HepG2 (cell line): Measurements from ENCODE around the gene NTN5. TPM values are rescaled to one million over a fixed set of nuclear protein-coding genes. Genes with fewer than 3 reads are reported as not detected.

Source experiments
- ATAC-seq: fragments of 200-7000 bp; cut with Tn5 transposase; 3 replicates; pipeline ENCODE4 v1.9.1; 2020; ENCODE audit warnings: mild to moderate bottlenecking, moderate library complexity
- BruUV-seq: library from RNA; stranded (reverse); fragments of 400-500 nt; replicated peaks from 2 replicates; lab custom pipeline; 2021; lab: Mats Ljungman, UMichigan
- CTCF ChIA-PET: fragments of 300-600 bp; formaldehyde crosslinking; extraction: SDS; loops from one replicate; lab custom pipeline; 2021; ENCODE audit warnings: low total read pairs, inconsistent platforms, low intra/inter-chr PET ratio; lab: Yijun Ruan, JAX
- POLR2A ChIA-PET: fragments of 350-600 bp; sonication (Branson Sonifier 250); formaldehyde crosslinking; loops from one replicate; lab custom pipeline; 2020; ENCODE audit warnings: antibody characterized with exemption, inconsistent platforms; lab: Yijun Ruan, JAX
- DNase-seq: peaks from one replicate; pipeline ENCODE4 v3.0.0-alpha.2; 2015; ENCODE audit warnings: low spot score
- FAIRE-seq: peaks from 3 replicates; lab custom pipeline; 2011; peaks lifted over from hg19 to GRCh38; lab: Jason Lieb, UNC
- H2AFZ ChIP-seq: one replicate; pipeline ENCODE4 v1.6.1; 2011; ENCODE audit warnings: low read length, inconsistent platforms
- H3K27ac ChIP-seq: fragments of 300-600 bp; 3 replicates; pipeline ENCODE4 v1.8.0; 2011; ENCODE audit warnings: mixed run types, mild to moderate bottlenecking, mixed read lengths, low read length, inconsistent platforms; ENCODE audit not compliant: insufficient read depth; ENCODE audit errors: extremely low read length
- H3K27me3 ChIP-seq, 2 experiments: fragments of 200-600 bp in 1 of 2; 2 replicates in 1 of 2; 3 replicates in 1 of 2; pipeline versions ENCODE4 v1.6.0 to v1.8.0; 2011; ENCODE audit warnings: low read length in 2 of 2, mild to moderate bottlenecking in 2 of 2, moderate library complexity in 2 of 2, inconsistent platforms in 1 of 2; ENCODE audit not compliant: insufficient read depth in 2 of 2, control insufficient read depth in 1 of 2
- H3K36me3 ChIP-seq, 2 experiments: fragments of 200-600 bp in 1 of 2; replicated peaks in 1 of 2; 2 replicates in 1 of 2; 3 replicates in 1 of 2; pipeline versions ENCODE4 v1.5.1 to v1.8.0; 2011; ENCODE audit warnings: low read length in 2 of 2, inconsistent platforms in 1 of 2; ENCODE audit not compliant: insufficient read depth in 2 of 2, control insufficient read depth in 1 of 2
- H3K4me1 ChIP-seq: 2 replicates; pipeline ENCODE4 v1.5.1; 2012; ENCODE audit warnings: low read length, inconsistent platforms; ENCODE audit not compliant: insufficient read depth
- H3K4me2 ChIP-seq: 2 replicates; pipeline ENCODE4 v1.6.0; 2011; ENCODE audit warnings: low read depth, low read length, inconsistent platforms
- H3K4me3 ChIP-seq, 3 experiments: fragments of 200-600 bp in 1 of 3; sonication (generic), shearing (Covaris generic) in 1 of 3; replicated peaks in 1 of 3; 2 replicates each; pipeline ENCODE4 v1.5.1; 2011 to 2016; ENCODE audit warnings: low read length in 3 of 3, inconsistent platforms in 2 of 3, low read depth in 2 of 3, mild to moderate bottlenecking in 2 of 3, control low read depth in 1 of 3, mixed read lengths in 1 of 3; ENCODE audit not compliant: insufficient read depth in 1 of 3
- H3K79me2 ChIP-seq: one replicate; pipeline ENCODE4 v1.6.1; 2011; ENCODE audit warnings: low read length, inconsistent platforms; ENCODE audit not compliant: insufficient read depth
- H3K9ac ChIP-seq: 2 replicates; pipeline ENCODE4 v1.6.0; 2011; ENCODE audit warnings: mild to moderate bottlenecking, low read depth, low read length, inconsistent platforms; ENCODE audit not compliant: insufficient read depth
- H3K9me3 ChIP-seq: 2 replicates; pipeline ENCODE4 v1.5.1; 2012; ENCODE audit warnings: mild to moderate bottlenecking, low read length
- H4K20me1 ChIP-seq: 2 replicates; pipeline ENCODE4 v1.6.0; 2011; ENCODE audit warnings: inconsistent platforms, mild to moderate bottlenecking, low read length, moderate library complexity; ENCODE audit not compliant: insufficient read depth
- CENPT ChIP-seq: sonication (generic); formaldehyde crosslinking; IDR thresholded peaks from 2 replicates; pipeline ENCODE4 v1.8.0; 2022; ENCODE audit warnings: low read depth, mild to moderate bottlenecking, moderate library complexity, missing genetic modification reagents
- EED ChIP-seq: sonication (generic); formaldehyde crosslinking; IDR thresholded peaks from 2 replicates; pipeline ENCODE4 v1.5.0; 2020; ENCODE audit warnings: mild to moderate bottlenecking, missing genetic modification reagents
- EP300 ChIP-seq, 3 experiments: sonication (generic) in 1 of 3; formaldehyde crosslinking in 1 of 3; IDR thresholded peaks; 2 replicates each; pipeline versions ENCODE4 v1.5.1 to v1.6.1; 2011 to 2020; ENCODE audit warnings: low read depth in 2 of 3, low read length in 2 of 3, borderline replicate concordance in 1 of 3, improper control_type of control experiment in 1 of 3, mild to moderate bottlenecking in 1 of 3, missing genetic modification reagents in 1 of 3, moderate library complexity in 1 of 3
- KAT2B ChIP-seq: fragments of 150-350 bp; IDR thresholded peaks from 2 replicates; pipeline ENCODE4 v1.6.1; 2014; ENCODE audit warnings: low read depth, low read length, borderline replicate concordance
- MZF1 ChIP-seq: sonication (generic); formaldehyde crosslinking; IDR thresholded peaks from 2 replicates; pipeline ENCODE4 v1.8.1; 2023; ENCODE audit warnings: mild to moderate bottlenecking, missing genetic modification reagents, borderline replicate concordance
- ZNF274 ChIP-seq: sonication (generic); formaldehyde crosslinking; IDR thresholded peaks from 2 replicates; pipeline ENCODE4 v1.5.1; 2020; ENCODE audit warnings: mild to moderate bottlenecking, missing genetic modification reagents
- ZNF282 ChIP-seq: fragments of 450-650 bp; IDR thresholded peaks from 2 replicates; pipeline ENCODE4 v1.6.1; 2018; ENCODE audit not compliant: partially characterized antibody
- ZNF556 ChIP-seq: sonication (generic); formaldehyde crosslinking; IDR thresholded peaks from 2 replicates; pipeline ENCODE4 v1.4.0; 2020; ENCODE audit warnings: mild to moderate bottlenecking, missing genetic modification reagents, borderline replicate concordance
- ZNF652 ChIP-seq: IDR thresholded peaks from 2 replicates; pipeline ENCODE4 v1.6.1; 2016; ENCODE audit warnings: low read depth, borderline replicate concordance
- ZXDC ChIP-seq: sonication (generic); formaldehyde crosslinking; IDR thresholded peaks from 2 replicates; pipeline ENCODE4 v1.5.0; 2020; ENCODE audit warnings: mild to moderate bottlenecking, missing genetic modification reagents
- WGBS: methylation state at CpG from one replicate; pipeline ENCODE4 v1.1.6; 2017; ENCODE audit warnings: low lambda C conversion rate; 5-methylcytosine and 5-hydroxymethylcytosine counted together
- in situ Hi-C: cut with HindIII; loops from 2 replicates; pipeline ENCODE4 v1.10.0; 2017; ENCODE audit warnings: low pct_unique_long_range_greater_than_20kb; ENCODE audit not compliant: extremely low pct_ligation_motif_present
- intact Hi-C: fragments of 100-400 bp; cut with micrococcal nuclease; formaldehyde crosslinking; loops from one replicate; pipeline ENCODE4 v1.10.0; 2022; ENCODE audit not compliant: unreplicated experiment
- polyA plus RNA-seq, 8 experiments: library from polyadenylated mRNA; depleted of rRNA in 3 of 8; stranded (reverse) in 7 of 8; unstranded in 1 of 8; fragments of >200 nt; fragmentation: Illumina TruSeq in 4 of 8; extraction: Trizol in 4 of 8; gene quantifications; 2 replicates each; pipeline versions ENCODE4 v1.2.1 to v1.2.3, GENCODE V29; 2011 to 2016; ENCODE audit warnings: low read depth in 4 of 8, missing spikeins in 1 of 8, mixed read lengths in 1 of 8; ENCODE audit not compliant: insufficient read depth in 1 of 8
- total RNA-seq, 5 experiments: library from RNA; depleted of rRNA; stranded (reverse); fragments of >200 nt; fragmentation: Illumina TruSeq; extraction: Trizol; gene quantifications; 2 replicates each; pipeline ENCODE4 v1.2.3, GENCODE V29; 2016; ENCODE audit warnings: low read depth in 1 of 5

Gene NTN5
- total and polyA plus RNA-seq, 2 of the 13 experiments (the other 11 are each of a cell fraction or from before 2014, with no cell fraction given), result 0.05 TPM; not detected in 1

DNA sequence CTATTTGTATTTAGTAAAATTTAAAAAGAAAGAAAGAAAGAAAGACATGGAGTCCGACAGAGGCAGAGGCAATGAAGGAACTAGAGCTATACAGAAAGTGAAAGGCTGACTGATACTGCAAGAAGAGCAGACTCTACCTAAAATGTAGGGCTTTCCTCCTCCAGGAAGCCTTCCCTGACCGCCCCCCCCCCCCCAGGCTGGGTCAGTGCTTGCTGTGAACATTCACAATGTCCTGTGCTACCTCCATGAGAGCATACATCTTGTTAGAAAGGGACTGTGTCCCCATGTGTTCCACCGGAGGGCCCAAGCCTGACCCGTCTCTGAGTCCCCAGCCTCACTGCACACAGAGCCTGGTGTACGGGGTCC lies 21.2 kb downstream of the NTN5 start:
- ATAC-seq, result no peak
- H3K36me3 ChIP-seq, result no peaks in the 10 kb centered on the region
- H3K4me1 ChIP-seq, result peaks cover 15% of the 10 kb centered on the region
- no peaks in the 10 kb centered on the region for H3K9me3 ChIP-seq
- intact Hi-C loops (no loop called here), in situ Hi-C loops (no loop called here)
- no peaks in the 10 kb centered on the region for H4K20me1 ChIP-seq
- no peak overlapping the region for H3K4me2 ChIP-seq
- BruUV-seq, result no TSS peak
- no peaks in the 10 kb centered on the region for H3K79me2 ChIP-seq
- WGBS, result 46% methylated on average over 5 of the region's 5 CpGs
- H3K4me3 ChIP-seq, result no peak overlapping the region
- H3K27ac ChIP-seq, result no peak overlapping the region
- no peak overlapping the region for H2AFZ ChIP-seq
- FAIRE-seq, result no peak
- TF ChIP-seq EED (CRISPR knock-in tag) (no peak), ZXDC (CRISPR knock-in tag) (no peak), ZNF556 (CRISPR knock-in tag) (no peak), KAT2B (no peak), ZNF652 (CRISPR knock-in tag) (no peak), ZNF274 (CRISPR knock-in tag) (no peak), MZF1 (no peak), CENPT (CRISPR knock-in tag) (no peak), ZNF282 (no peak), EP300 (IDR thresholded peaks at IDR 0.05; ENCODE audit: low read depth in 2 of 2, low read length in 2 of 2) (no peak), EP300 (CRISPR knock-in tag; IDR thresholded peaks at IDR 0.05; ENCODE audit: borderline replicate concordance) (no peak)
- no peaks in the 10 kb centered on the region for H3K27me3 ChIP-seq
- DNase-seq, result no peak
- H3K9ac ChIP-seq, result no peak overlapping the region
- POLR2A ChIA-PET, result no interaction called here
- CTCF ChIA-PET, result no interaction called here
